HCT116 (cell line): Measurements from ENCODE around the gene KCNA2. TPM values are rescaled to one million over a fixed set of nuclear protein-coding genes. Genes with fewer than 3 reads are reported as not detected.

ENCODE experiments used
- ATAC-seq: fragments of 200-7000 bp; cut with Tn5 transposase; 2 replicates; pipeline ENCODE4 v1.9.1; 2020; ENCODE audit warnings: mild to moderate bottlenecking, moderate library complexity
- BruUV-seq: library from RNA; stranded (reverse); fragments of 400-500 nt; replicated peaks from 2 replicates; lab custom pipeline; 2021; lab: Mats Ljungman, UMichigan
- CTCF ChIA-PET: fragments of 300-600 bp; sonication (Branson Sonifier 250); formaldehyde crosslinking; loops from one replicate; lab custom pipeline; 2021; ENCODE audit warnings: antibody characterized with exemption; lab: Charles Lee
- POLR2A ChIA-PET: fragments of 300-600, 350-600 bp; sonication (Branson Sonifier 250); formaldehyde crosslinking; loops from one replicate; lab custom pipeline; 2021; ENCODE audit warnings: antibody characterized with exemption; lab: Charles Lee
- RAD21 ChIA-PET, 2 experiments: fragments of 300-600 bp; sonication (Branson Sonifier 250); formaldehyde crosslinking; loops; one replicate each; lab custom pipeline; 2023; ENCODE audit warnings: low total read pairs in 2 of 2; ENCODE audit not compliant: uncharacterized antibody in 2 of 2, unreplicated experiment in 2 of 2, low non-redundant PET in 1 of 2; lab: Charles Lee
- DNase-seq: peaks from one replicate; pipeline ENCODE4 v3.0.0-alpha.2; 2010; ENCODE audit warnings: low read depth, low spot score
- H2AFZ ChIP-seq: fragments of 200-600 bp; shearing (Covaris generic), sonication (generic); 2 replicates; pipeline ENCODE4 v1.6.1; 2017; ENCODE audit warnings: low read depth, mixed run types, mixed read lengths, antibody characterized with exemption, low read length; ENCODE audit not compliant: poor library complexity, severe bottlenecking
- H3K27ac ChIP-seq: 2 replicates; pipeline ENCODE4 v1.5.1; 2012; ENCODE audit warnings: low read depth, low read length
- H3K27me3 ChIP-seq: fragments of 200-600 bp; sonication (generic); 2 replicates; pipeline ENCODE4 v1.6.1; 2016; ENCODE audit warnings: mixed run types, low read length, mixed read lengths; ENCODE audit not compliant: insufficient read depth
- H3K36me3 ChIP-seq, 2 experiments: fragments of 200-500 bp in 1 of 2; fragments of 200-600 bp in 1 of 2; sonication (Bioruptor generic) in 1 of 2; sonication (generic) in 1 of 2; 2 replicates each; pipeline versions ENCODE4 v1.5.1 to v1.6.1; 2014 to 2016; ENCODE audit warnings: low read length in 2 of 2, inconsistent platforms in 1 of 2, mixed read lengths in 1 of 2, mixed run types in 1 of 2; ENCODE audit not compliant: insufficient read depth in 2 of 2, control insufficient read depth in 1 of 2
- H3K4me1 ChIP-seq, 2 experiments: fragments of 200-600 bp in 1 of 2; sonication (generic) in 1 of 2; 2 replicates each; pipeline versions ENCODE4 v1.5.1 to v1.6.1; 2012 to 2017; ENCODE audit warnings: low read length in 2 of 2, inconsistent platforms in 1 of 2, mild to moderate bottlenecking in 1 of 2, mixed read lengths in 1 of 2, mixed run types in 1 of 2, moderate library complexity in 1 of 2; ENCODE audit not compliant: insufficient read depth in 2 of 2, control insufficient read depth in 1 of 2
- H3K4me2 ChIP-seq: fragments of 200-600 bp; sonication (generic); 2 replicates; pipeline ENCODE4 v1.6.1; 2017; ENCODE audit warnings: mixed run types, low read length, mixed read lengths
- H3K4me3 ChIP-seq, 2 experiments: fragments of 200-600 bp in 1 of 2; sonication (generic) in 1 of 2; replicated peaks in 1 of 2; 2 replicates each; pipeline ENCODE4 v1.5.1; 2011 to 2016; ENCODE audit warnings: low read length in 2 of 2, control low read depth in 1 of 2, low read depth in 1 of 2, mild to moderate bottlenecking in 1 of 2, mixed read lengths in 1 of 2, mixed run types in 1 of 2
- H3K79me2 ChIP-seq: fragments of 200-600 bp; sonication (generic); 2 replicates; pipeline ENCODE4 v1.6.1; 2017; ENCODE audit warnings: mild to moderate bottlenecking, mixed run types, low read length, moderate library complexity, mixed read lengths; ENCODE audit not compliant: insufficient read depth
- H3K9ac ChIP-seq: fragments of 200-600 bp; sonication (generic); 2 replicates; pipeline ENCODE4 v1.6.1; 2016; ENCODE audit warnings: low read length, mixed read lengths
- H3K9me2 ChIP-seq: fragments of 200-600 bp; sonication (generic), shearing (Covaris generic); 2 replicates; pipeline ENCODE4 v1.6.1; 2017; ENCODE audit warnings: mixed run types, mild to moderate bottlenecking, moderate library complexity; ENCODE audit not compliant: insufficient read depth
- H3K9me3 ChIP-seq, 2 experiments: fragments of 200-500 bp in 1 of 2; fragments of 200-600 bp in 1 of 2; sonication (Bioruptor generic) in 1 of 2; sonication (generic) in 1 of 2; 2 replicates each; pipeline ENCODE4 v1.6.1; 2014 to 2017; ENCODE audit warnings: low read length in 2 of 2, mixed read lengths in 2 of 2, inconsistent platforms in 1 of 2, low read depth in 1 of 2, mild to moderate bottlenecking in 1 of 2, mixed run types in 1 of 2, moderate library complexity in 1 of 2; ENCODE audit not compliant: control insufficient read depth in 1 of 2, insufficient read depth in 1 of 2
- H4K20me1 ChIP-seq: fragments of 200-600 bp; sonication (generic), shearing (Covaris generic); 2 replicates; pipeline ENCODE4 v1.6.1; 2017; ENCODE audit warnings: mixed run types, mild to moderate bottlenecking, moderate library complexity; ENCODE audit not compliant: insufficient read depth
- CEBPB ChIP-seq: IDR thresholded peaks from 2 replicates; pipeline ENCODE4 v1.6.1; 2012; ENCODE audit warnings: low read depth
- EGR1 ChIP-seq: IDR thresholded peaks from 2 replicates; pipeline ENCODE4 v1.6.1; 2012; ENCODE audit warnings: low read depth
- ELF1 ChIP-seq: IDR thresholded peaks from 2 replicates; pipeline ENCODE4 v1.6.1; 2012; ENCODE audit warnings: low read depth, borderline replicate concordance
- EZH2 ChIP-seq: fragments of 200-600 bp; sonication (generic); IDR thresholded peaks from 2 replicates; pipeline ENCODE4 v1.6.1; 2017; ENCODE audit warnings: antibody characterized with exemption, mixed run types
- FOSL1 ChIP-seq: IDR thresholded peaks from 2 replicates; pipeline ENCODE4 v1.6.1; 2012; ENCODE audit warnings: low read depth
- JUND ChIP-seq: IDR thresholded peaks from 2 replicates; pipeline ENCODE4 v1.6.1; 2012
- MAX ChIP-seq: IDR thresholded peaks from 2 replicates; pipeline ENCODE4 v1.6.1; 2012
- POLR2A ChIP-seq: IDR thresholded peaks from 2 replicates; pipeline ENCODE4 v1.7.0; 2011; ENCODE audit warnings: borderline replicate concordance; ENCODE audit not compliant: insufficient read depth, insufficient read length; ENCODE audit errors: extremely low read depth
- POLR2AphosphoS5 ChIP-seq: IDR thresholded peaks from 2 replicates; pipeline ENCODE4 v1.6.1; 2011; ENCODE audit warnings: mild to moderate bottlenecking, low read depth, low read length, moderate library complexity
- RAD21 ChIP-seq: IDR thresholded peaks from 2 replicates; pipeline ENCODE4 v1.6.1; 2012; ENCODE audit warnings: low read depth, mild to moderate bottlenecking
- REST ChIP-seq: IDR thresholded peaks from 2 replicates; pipeline ENCODE4 v1.6.1; 2012; ENCODE audit warnings: low read depth
- SIN3A ChIP-seq: IDR thresholded peaks from 2 replicates; pipeline ENCODE4 v1.6.1; 2012; ENCODE audit warnings: low read depth
- SP1 ChIP-seq: IDR thresholded peaks from 2 replicates; pipeline ENCODE4 v1.6.1; 2012; ENCODE audit warnings: low read depth
- SRF ChIP-seq: IDR thresholded peaks from 2 replicates; pipeline ENCODE4 v1.6.1; 2012; ENCODE audit warnings: low read depth
- TCF7L2 ChIP-seq: IDR thresholded peaks from 2 replicates; pipeline ENCODE4 v1.7.0; 2011; ENCODE audit warnings: borderline replicate concordance, inconsistent platforms; ENCODE audit not compliant: insufficient read depth, insufficient read length; ENCODE audit errors: extremely low read depth
- YY1 ChIP-seq: IDR thresholded peaks from 2 replicates; pipeline ENCODE4 v1.6.1; 2011; ENCODE audit warnings: low read length, low read depth, moderate library complexity, mild to moderate bottlenecking; ENCODE audit not compliant: insufficient replicate concordance; ENCODE audit errors: extremely low read depth
- ZBTB33 ChIP-seq: IDR thresholded peaks from 2 replicates; pipeline ENCODE4 v1.6.1; 2011; ENCODE audit warnings: mild to moderate bottlenecking, low read length, moderate library complexity; ENCODE audit not compliant: insufficient replicate concordance; ENCODE audit errors: extremely low read depth
- ZFX ChIP-seq: fragments of 450-650 bp; IDR thresholded peaks from 2 replicates; pipeline ENCODE4 v1.6.1; 2017
- ZNF274 ChIP-seq: fragments of 200-500 bp; sonication (Bioruptor generic); IDR thresholded peaks from 2 replicates; pipeline ENCODE4 v1.6.1; 2014; ENCODE audit warnings: mild to moderate bottlenecking, low read depth, low read length, inconsistent platforms
- intact Hi-C: fragments of 100-400 bp; cut with micrococcal nuclease; formaldehyde crosslinking; loops from 2 replicates; pipeline ENCODE4 v1.10.0; 2022
- total RNA-seq: library from RNA; stranded (reverse); gene quantifications from one replicate; pipeline ENCODE4 v1.2.1, GENCODE V29; 2021; ENCODE audit not compliant: unreplicated experiment

KCNA2 gene
- total RNA-seq, 1 experiment from 2014 or later = not detected

- CTCF ChIA-PET = interaction anchor here (1.7 to 3.5 kb wide), 3 partner anchors 11 to 161 kb away, joined by 5 to 52 read pairs (median 9); no protein-coding TSS in a partner anchor
- DNase-seq = no peak
- H3K9ac ChIP-seq = no peak overlapping the region
- intact Hi-C loops = no loop called here
- H3K4me2 ChIP-seq = no peak overlapping the region
- ATAC-seq = no peak
- BruUV-seq = no TSS peak
- no peaks in the 10 kb centered on the region for H4K20me1 ChIP-seq
- no peak for TF ChIP-seq FOSL1
- TF ChIP-seq SRF = no peak
- no peak for TF ChIP-seq CEBPB
- no peak for TF ChIP-seq YY1
- TF ChIP-seq POLR2AphosphoS5 = no peak
- TF ChIP-seq ZBTB33 = no peak
- no peak for TF ChIP-seq ELF1
- TF ChIP-seq ZNF274 = no peak
- TF ChIP-seq SIN3A = no peak
- TF ChIP-seq EGR1 = no peak
- TF ChIP-seq REST = no peak
- TF ChIP-seq TCF7L2 = no peak
- TF ChIP-seq SP1 = no peak
- TF ChIP-seq EZH2 = no peak
- no peak for TF ChIP-seq POLR2A
- no peak for TF ChIP-seq RAD21
- TF ChIP-seq JUND = no peak
- TF ChIP-seq MAX = no peak
- TF ChIP-seq ZFX = no peak
- POLR2A ChIA-PET = no interaction called here
- H3K27ac ChIP-seq = no peak overlapping the region
- RAD21 ChIA-PET = interaction anchor here in 1 of 2 experiments (1.4 kb wide), 1 partner anchor 160 kb away, joined by 3 read pairs; no protein-coding TSS in a partner anchor
- peaks cover 22% of the 10 kb centered on the region for H3K27me3 ChIP-seq
- H3K36me3 ChIP-seq = no peaks in the 10 kb centered on the region
- H3K9me3 ChIP-seq = no peaks in the 10 kb centered on the region
- H3K79me2 ChIP-seq = no peaks in the 10 kb centered on the region
- peaks cover 8 to 18% of the 10 kb centered on the region in 2 experiments for H3K4me1 ChIP-seq
- no peak overlapping the region for H2AFZ ChIP-seq
- H3K4me3 ChIP-seq = no peak overlapping the region
- H3K9me2 ChIP-seq = no peaks in the 10 kb centered on the region
Observed at GRCh38 chr1:110620686-110621085, 14.5 kb upstream of the KCNA2 start.
